RKO (cell line): ENCODE measurements around the gene CARM1.
"Not testable (repeated sequence)": the region's sequence is repeated elsewhere in the genome, so short reads cannot be mapped to it uniquely, and the experiment has no call there.

Experiments used
- DNase-seq: peaks from one replicate; pipeline ENCODE4 v3.0.0-alpha.2; 2016; ENCODE audit warnings: low spot score

CARM1 gene

DNA sequence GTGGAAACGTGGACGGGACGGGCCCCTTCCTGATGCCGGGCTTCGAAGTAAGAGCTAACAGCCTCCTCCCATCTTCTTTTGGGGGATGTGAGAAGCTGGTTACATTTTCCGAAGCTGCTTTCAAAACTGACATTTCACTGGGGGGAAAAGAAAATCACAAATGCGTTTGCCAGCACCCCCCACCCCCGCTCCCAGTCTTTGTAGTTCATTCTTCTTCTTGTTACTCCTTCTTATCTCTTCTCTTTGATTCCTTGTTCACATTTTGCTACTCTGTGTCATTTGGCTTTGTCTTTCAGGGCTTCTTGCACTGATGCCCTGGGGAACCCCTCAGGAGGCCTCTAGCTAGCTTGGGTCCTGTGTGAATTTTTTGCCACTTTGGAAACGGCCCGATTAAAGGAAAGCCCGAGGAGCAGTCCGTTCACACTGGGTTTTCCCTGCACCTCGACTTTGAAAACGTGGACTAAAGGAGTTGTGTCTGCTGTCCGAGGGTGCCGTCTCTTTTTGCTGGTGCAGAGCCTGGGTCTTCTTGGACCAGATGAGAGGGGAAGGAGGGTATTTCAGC, 1.3 kb downstream of the CARM1 start:
- peak; percentile 35 for DNase-seq

DNA sequence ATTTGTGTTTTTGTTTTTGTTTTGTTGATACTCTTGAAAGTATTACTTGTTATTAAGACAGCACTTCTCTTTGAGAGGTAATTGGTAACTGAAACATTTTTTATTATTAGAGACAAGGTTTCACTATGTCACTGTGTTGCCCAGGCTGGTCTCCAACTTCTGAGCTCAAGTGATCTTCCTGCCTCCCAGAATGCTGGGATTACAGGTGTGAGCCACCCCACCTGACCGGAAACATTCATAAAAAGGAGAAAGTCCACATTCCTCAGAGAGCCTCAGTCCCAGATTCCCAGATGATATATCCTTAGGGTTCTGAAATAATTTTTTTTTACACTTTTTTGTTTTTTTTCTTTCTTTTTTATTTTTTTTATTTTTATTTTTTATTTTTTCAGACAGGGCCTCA, 2.7 kb downstream of the CARM1 start:
- DNase-seq: no peak

DNA sequence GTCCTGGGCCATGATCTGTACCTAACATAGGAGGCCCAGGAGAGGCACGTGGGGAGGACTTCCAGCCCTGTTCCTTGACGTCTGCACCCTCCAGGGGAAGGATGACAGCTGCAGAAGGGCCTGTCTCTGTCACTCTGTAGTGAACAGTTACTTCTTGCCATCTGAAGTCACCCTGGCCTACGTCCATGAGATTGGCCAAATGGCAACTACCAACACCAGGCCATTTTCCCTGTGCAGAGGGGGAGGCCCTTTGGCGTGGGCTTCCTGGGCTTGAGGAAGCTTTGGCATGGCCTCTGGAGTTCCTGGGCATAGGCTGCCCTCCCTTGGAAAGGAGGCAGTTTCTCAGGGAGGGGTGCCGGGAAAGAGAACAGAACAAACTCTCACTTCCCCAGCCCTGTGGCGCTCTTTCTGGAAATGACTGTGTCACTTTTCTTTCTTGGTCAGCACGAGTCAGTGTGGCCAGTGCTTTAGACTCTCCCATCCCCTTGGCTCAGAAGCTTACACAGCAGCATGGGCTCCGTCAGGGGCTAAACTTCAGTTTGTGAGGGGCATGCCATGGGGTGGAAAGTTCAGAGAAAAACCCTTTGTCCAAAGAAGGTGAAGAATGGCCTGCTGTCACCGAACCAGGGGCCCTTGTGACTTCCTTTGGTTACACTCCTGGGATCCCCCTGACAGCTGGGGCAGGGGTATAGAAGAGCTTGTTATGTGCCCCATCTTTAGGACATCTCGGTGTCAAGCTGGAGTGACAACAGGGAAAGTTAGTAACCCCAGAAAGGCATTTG, 5.3 kb downstream of the CARM1 start:
- DNase-seq: peak; percentile 45

DNA sequence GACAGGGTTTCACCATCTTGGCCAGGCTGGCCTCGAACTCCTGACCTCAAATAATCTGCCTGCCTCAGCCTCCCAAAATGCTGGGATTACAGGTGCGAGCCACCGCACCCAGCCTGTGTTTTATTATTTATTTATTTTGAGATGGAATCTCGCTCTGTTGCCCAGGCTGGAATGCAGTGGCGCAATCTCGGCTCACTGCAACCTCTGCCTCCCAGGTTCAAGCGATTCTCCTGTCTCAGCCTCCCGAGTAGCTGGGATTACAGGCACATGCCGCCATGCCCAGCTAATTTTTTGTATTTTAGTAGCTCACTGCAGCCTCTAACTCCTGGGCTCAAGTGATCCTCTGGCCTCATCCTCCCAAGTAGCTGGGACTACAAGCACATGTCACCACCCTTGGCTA, 6.3 kb downstream of the CARM1 start:
- DNase-seq: not testable (repeated sequence)

DNA sequence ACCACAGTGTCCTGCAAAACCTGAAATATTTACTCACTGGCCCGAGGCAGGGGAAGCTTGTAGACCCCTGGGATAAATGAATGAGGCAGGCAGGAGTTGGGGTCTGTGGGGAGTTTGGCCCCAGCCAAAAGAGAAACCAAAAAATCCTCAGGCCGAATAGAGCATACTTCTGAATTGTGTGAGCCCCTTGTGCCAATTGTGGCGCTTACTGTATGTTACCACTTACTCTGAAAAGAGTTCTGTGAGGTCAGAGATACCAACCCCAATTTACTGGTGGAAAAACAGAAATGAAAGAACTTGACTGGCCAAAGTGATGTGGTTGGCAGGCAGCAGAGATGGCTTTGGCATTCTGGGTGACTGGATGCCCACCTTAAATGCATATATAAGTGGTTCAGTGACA, 6.9 kb downstream of the CARM1 start:
- DNase-seq: no peak

DNA sequence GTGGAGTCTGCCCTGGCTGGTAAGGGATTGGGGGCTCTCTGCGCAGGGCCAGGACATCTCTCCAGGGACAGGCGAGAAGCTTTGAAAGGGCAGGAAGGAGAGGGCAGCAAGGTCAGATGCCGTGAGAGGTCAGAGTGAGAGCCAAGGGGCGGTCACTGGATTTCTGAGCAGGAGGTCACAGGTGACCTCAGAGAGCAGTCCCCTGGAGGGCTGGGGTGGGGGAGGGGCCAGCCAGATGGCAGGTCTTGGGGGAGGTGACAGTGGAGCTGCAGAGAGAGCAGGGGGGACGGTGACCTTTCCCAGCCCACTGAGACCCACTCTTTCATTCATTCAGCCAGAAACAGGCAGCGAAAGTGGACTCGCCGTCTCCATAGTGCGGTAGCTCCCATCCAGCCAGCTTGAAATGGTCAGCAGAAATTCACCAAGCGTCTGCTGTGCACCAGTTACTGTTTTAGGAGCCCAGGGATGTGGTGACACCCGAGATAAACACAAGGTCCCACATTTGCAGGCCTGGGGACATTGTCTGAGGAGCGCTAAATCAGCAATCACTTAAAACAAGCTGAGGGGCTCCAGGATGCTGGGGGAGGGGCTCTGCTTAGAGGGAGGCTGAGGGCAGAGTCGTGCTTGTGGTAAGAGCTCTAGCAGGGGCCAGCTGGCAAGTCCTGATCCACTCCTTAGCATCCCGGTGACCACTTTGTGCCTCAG, 10.2 kb downstream of the CARM1 start:
- no peak for DNase-seq

DNA sequence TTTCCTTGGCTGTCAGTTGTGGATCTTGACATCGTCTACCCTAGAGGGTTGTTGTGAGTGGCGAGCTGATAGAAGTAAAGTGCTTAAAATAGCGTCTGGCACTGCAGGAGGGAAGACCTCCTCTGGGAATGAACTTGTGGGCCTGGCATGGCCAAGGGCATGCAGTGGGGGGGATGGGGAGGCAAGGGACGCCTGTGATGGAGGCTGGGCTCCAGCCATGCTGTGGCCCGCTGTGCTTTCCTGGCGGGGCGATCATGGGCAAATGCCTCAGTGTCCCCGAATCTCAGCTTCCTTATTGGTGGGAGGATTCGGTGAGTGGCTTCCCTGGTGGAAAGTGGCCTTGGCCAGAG, 10.7 kb downstream of the CARM1 start:
- no peak for DNase-seq

DNA sequence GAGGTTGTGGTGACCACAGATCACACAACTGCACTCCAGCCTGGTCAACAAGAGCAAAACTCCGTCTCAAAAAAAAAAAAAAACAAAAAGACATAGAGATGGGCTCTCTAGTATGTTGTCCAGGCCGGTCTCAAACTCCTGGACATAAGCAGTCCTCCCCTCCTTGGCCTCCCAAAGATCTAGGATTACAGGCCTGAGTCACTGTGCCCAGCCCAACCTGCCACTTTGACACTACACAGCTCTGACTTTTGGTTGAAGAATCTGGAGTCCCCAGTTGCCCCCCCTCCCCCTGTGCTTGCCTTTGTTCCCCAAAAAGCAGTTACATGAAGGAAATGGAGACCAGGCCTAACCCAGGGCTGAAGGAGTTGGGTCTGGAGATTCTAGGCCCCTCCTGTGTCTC, 12.9 kb downstream of the CARM1 start:
- peak; percentile 33 for DNase-seq

DNA sequence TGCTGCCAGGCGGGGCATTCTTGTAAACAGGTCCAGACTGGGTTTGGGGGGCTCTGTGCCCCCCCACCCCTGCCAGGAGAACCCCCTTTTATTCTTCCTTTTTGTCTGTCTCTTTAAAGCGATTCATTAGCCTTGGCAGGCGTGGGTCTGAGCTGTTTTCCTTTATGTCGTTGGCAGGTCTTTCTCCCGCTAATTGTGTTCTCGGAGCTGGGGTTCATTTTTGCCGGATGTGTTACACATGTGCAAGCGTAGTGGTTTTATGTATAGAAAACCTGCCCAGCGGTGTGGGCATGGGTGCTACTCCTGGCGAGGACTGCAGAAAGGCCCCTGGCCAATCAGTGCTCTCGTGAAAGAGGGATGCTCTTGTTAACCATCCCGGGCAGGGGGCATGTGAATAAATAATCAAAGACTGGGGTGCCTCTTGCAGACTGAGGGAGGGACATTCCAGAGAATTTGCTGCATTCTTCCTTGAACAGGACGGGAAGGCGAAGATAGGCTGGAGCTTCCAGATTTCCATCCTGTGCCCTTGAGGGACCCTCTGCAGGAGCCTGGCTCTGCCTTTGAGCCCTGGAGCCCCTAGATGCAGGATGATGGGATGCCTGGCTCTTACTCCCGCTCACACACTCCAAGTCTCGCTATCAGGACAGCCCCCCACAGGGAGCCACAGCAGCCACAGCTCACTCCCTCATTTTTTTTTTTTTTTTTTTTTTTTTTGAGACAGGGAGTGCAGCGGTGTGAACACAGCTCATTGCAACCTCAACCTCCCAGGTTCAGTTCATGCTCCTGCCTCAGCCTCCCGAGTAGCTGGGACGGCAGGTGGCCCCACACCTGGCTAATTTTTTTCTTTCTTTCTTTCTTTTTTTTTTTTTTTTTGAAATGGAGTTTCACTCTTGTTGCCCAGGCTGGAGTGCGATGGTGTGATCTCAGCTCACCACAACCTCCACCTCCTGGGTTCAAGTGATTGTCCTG, 14.1 kb downstream of the CARM1 start:
- no peak for DNase-seq

DNA sequence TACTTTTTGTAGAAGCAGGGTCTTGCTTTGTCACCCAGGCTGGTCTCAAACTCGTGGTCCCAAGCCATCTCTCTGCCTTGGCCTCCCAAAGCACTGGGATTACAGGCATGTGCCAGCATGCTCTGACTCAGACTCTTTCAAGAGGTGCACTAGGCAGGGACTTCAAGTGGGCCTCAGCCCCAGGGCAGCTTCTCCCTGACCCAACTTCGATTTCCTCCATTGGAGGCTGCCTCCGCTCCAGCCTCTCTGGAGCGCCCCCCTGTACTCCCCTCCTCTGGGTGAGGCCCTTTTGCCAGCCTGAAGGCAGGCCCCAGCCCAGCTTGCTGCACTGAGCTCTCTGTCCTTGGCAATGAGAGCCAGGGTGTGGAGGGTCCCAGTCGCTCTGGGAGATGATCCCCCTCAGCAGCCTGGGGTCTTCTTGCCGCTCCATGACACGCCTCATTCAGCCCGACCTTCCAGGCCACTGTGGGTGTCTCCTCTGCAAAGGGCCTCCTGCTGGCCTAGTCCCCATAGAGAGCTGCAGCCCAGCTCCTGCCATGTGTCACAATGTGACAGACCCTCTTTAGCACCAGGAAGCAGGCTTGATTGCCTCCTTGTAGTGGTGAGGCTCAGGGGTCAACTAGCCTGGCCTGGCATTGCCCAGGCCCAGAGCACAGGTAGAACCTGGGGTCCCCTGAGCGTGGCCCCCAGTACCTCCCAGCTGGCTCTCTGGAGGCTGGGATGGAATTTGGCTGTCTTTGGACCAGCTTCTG, 16.4 kb downstream of the CARM1 start:
- DNase-seq: no peak

DNA sequence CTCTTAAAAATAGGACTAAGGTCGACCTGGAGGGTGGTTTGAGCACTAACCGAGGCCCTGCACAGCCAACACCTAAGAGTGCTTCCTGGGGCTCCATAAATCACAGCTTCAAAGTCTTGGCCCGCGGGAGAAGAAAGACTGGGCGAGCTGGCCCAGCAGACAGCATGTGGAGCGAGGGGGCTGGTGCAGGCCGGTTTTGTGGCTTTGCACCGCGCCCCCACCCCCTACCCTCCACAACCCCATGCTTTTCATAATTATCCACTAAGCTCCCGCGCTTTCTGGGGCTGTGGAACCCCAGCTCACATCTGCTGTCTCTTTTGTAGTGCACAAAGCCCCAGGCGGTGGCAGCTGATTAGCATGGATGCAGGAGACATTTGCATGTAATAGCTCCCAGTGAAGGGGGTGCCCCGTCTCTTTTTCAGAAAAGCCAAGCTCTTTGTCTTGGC, 17.1 kb downstream of the CARM1 start:
- DNase-seq: no peak

DNA sequence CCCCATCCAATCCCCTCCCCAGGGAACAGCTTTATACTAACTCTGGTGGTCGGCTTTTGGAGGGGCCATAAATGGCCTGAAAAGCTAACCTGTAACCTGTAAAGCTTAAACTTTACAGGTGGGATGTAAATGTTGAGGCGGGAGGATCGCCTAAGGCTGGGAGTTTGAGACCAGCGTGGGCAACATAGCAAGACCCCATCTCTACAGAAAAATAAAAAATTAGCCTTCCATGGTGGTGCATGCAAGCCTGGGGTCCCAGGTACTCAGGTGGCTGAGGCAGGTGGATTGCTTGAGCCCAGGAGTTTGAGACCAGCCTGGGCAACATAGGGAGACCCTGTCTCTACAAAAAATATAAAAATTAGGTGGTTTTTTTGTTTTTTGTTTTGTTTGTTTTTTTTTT, 18.5 kb downstream of the CARM1 start:
- DNase-seq: no peak

DNA sequence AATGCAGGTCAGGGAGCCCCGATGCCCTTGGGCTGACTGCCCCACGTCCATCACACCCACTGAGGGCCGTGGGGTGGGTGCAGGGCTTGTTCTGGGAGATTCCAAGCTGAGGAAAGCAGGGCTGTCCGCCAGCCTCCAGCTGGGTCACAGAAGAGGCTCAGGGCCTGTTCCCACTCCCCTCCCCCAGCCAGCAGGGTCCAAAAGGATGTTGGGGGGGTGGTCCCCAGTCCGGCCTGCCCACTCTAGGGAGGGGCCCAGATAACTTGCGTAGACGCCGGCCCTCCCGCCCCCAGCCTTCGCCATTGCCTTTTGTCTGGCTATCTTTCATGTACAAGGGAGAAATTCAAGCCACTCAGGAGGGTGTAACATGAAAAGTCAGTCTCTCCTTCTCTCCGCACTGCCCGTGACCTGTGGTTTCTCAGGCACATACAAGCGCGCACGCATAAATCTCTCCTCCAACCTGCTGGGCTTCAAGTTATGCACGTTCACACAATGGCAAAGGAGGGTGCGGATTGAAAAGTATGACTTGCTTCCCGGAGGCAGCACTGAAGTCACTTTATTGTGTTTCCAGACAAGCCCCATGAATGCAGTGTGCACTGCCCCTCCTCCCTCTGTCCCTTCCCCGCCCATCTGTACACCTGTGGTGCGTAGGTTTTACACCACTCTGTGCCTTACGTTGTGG, 20.2 kb downstream of the CARM1 start:
- no peak for DNase-seq

DNA sequence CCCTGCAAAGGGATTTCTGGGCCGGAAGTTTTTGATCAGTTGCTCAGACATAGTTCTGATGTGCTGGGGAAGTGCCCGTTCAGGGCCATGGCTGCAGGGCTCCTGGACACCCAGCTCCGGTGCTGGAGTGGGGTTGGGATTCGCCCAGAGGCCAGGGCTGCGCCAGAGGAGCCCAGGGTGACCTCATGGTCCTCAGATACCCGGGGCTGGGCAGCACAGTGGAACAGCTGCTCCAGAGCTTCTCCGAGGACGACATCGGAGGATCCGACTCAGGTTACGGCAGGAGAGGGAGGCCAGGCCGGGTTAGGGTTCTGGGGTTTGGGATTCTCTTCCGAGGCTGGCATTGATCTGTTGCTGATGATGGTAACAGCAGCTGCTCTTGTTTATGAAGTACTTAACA, 20.9 kb downstream of the CARM1 start:
- no peak for DNase-seq

DNA sequence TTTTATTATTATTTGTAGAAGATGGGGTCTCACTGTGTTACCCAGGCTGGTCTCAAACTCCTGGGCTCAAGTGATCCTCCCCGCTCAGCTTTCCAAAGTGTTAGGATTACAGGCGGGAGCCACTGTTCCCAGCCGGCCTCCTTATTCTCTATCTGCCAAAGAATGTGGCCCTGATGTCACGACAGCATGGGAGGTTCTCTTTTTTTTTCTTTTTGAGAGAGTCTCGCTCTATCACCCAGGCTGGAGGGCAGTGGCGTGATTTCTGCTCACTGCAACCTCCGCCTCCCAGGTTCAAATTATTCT, 23.5 kb downstream of the CARM1 start:
- DNase-seq: no peak

DNA sequence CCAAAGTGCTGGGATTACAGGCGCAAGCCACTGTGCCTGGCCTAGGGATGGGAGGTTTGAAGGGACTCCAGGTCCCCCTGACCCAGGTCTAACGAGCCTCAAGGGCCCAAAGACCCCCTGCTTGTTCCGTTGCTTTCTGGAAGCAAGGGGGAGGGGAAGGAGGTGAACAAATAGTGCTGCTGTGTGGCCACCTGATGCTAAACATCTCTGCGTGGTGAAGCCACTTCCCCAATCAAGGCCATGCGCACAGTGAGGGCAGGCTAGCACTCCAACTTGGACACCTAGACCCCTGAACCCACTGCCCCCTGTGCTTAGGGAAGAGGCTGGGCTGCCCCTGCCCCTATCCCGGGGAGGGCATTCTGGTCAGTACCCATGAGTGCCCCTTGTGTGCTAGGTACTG, 24.0 kb downstream of the CARM1 start:
- no peak for DNase-seq

DNA sequence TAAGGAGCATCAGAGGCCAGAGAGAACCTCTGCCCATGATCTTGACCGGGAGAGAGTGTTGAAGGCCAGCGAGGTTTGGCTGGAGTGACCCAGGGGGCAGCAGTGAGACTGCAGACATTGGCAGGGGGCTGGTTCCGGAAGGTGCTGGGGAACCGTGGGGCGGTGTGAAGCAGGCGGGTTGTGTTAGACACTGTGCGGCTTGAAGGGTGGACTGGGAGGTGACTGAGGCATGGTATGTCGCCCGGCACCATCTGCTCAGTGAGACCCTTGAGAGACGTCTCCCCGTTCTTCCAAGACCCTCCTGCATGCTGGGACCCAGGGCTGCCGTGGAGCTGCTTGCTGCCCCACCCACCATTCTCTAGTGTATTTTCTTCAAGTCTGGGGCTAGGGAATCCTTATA, 24.6 kb downstream of the CARM1 start:
- DNase-seq: no peak

DNA sequence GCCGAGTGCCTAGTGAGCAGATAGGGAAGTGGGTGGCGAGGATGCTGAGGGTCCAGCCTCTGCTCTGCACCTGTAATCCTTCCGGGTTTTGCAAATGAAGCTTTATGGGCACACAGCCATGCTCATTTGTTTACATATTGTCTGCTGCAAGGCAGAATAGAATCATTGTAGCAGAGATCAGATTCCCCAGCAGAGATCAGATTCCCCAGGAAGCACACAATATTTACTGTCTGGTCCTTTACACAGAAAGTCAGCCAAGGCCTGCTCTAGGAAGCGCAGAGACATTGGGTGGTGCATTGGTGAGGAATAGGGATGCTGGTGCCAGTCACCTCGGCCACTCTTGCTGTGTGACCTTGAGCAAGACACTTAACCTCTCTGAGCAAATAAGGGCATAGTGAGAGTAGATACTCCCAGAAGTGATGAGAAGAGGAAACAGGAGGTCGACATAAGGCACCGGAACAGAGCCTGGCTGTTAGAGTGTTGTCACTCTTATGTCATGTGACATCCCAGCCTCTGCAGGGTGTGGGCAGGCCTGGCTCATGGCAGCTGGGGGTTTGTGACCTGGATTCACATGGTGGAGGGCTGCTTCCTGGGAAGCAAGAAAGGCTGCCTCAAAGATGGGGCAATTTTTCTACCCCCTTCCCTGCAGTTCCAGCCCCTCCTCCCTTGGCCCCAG, 25.6 kb downstream of the CARM1 start:
- DNase-seq: no peak

DNA sequence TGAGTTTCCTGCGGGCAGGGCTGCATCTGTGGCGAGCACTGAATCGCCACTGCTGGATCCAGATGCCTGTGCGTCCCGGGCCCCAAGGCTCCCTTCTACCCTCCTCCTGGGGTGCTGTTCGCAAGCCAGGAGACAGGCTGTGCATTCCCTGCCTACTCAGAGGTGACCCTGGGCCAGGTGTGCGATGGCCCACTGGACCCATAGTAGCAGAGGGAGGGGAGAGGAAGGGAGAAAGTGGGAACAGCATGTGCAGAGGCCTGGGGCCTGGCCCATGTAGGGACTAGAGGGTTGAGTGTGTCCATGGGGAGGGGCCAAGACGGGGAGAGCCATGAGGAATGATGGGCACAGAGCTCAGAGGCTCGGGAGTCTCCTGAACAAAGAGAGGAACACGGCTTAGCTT, 27.3 kb downstream of the CARM1 start:
- DNase-seq: no peak

DNA sequence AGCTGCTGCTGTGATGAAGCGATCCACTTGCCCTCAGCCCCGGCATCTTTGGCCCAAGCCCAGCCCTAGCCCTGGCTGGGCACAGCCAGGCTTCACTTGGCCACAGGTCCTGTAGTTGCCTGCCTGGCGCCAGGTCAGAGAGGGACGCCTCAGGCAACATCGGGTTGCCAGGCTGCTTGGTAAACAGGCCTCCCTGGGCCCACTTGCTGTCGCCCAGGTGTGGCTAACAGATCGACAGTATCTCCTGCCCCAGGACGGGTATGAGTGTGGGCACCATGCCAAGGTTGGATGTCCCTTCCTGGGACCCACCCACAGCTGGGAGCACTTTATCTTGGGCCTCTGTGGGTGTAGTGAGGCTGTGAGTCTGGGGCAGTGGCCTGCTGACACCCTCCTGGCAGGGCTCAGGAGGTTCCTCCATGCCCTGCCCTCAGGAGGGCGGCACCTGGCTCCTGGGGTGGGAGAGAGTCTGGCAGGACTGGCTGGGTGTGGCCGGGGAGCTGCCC, 27.8 kb downstream of the CARM1 start:
- DNase-seq: no peak
